ENCODE data around the gene CLDN1.
"Not testable (repeated sequence)": the region's sequence is repeated elsewhere in the genome, so short reads cannot be mapped to it uniquely, and the experiment has no call there.

The CLDN1 gene

DNA sequence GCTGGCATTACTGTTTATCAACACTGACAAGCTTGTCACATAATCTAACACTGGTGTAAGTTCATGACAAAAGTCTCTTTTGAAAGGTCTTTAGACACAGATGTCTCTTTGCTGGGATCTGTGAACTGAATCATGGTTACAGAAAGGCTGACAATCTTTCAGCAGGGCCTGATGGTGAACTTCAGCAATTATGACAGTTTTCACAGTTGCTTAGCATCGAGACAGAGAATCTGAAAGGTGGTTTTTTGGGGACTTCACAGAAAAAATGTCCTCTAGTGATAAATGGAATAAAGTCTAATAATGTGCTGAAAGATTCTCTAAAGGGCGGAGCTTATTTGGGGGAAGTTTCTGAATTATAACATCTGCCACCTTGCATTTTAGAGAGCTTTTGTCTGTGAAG lies 32.3 kb downstream of the CLDN1 start:
- no peak for DNase-seq

DNA sequence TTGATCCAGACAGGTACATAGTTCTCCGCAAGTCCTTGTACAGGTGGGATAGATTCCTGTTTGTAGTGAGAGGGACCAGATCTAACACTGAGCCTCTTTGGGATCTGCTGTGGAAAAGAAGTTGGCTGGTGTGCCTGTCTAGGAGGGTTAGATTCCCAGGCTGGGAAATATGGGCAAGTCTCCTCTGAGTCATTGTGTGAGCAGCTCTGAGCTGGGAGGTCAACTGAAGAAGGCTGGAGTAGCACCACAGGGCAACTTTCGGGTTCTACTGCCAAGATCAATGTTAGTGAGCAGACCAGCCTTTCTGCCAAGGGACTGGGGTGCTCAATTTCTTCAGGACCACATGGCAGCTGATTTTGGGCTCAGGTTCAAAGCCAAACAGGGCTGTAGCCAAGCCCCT lies 33.4 kb downstream of the CLDN1 start:
- DNase-seq: no peak

DNA sequence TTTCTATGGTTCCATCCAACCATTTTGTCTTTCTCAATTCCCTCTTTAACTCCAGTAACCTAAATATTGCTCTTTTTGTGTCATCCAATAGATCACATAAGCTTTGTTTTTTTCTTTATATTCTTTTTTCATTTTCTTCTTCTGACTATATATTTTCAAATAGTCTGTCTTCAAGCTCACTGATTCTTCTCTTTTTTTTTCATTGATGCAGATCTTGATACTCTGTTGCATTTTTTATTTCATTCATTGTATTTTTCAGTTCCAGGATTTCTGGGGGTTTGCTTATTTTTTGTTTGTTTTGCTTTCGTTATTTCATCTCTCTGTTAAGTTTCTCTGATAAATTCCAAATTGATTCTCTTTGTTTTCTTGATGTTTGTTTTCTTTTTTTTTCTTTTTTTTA lies 36.2 kb downstream of the CLDN1 start:
- DNase-seq: no peak

DNA sequence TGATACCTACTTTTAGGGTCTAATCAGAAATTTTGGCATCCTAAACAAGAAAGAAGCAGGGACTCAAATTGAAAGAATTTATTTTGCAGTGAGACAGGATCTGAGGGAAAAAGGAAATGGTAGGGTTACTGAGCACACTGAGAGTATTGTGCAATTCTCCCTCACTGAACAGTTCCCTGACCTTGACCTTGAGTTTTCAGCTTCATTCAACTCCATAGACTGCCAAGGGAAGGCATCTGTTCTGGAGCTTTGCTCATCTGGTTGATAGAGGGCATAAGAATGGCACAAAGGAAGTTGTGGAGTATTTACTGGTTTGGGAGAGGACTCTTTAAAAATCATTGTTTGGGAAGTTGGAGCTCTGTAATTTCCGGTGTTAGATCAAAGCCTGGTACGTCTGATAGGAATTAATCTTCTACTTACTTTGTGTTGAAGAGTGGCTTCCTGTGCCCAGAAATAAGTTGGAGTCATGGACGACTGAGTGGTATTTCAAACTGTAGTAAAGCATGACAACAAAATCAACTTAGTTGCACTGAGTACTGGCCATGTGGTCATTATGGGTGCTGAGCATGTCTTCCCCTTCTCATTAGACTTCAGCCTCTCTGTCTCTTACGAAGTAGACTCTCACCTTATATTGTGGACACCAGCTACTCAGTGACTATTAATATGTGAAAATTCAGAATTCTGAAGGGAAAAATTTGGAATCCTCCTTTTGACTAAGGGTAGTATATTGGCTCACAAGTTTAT lies 40.8 kb downstream of the CLDN1 start:
- DNase-seq: no peak

DNA sequence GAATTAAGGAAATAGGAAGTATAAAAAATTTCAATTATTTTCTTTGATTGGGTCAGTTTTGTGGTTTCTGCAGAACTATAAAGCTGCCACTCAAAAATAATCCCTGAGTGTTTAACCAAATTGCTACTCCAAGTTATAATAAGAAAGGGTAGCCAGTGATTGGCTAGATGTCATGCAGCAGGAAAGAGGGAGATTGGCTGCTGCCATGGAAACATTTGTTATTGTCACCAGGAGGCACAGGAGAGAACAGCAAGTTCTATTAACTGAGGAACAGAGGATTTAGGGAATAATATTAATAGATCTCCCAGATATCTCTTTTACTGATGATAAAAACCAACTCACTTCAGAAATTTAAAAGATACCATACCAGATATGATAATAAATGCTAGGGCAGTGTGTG lies 42.6 kb downstream of the CLDN1 start:
- no peak for DNase-seq

DNA sequence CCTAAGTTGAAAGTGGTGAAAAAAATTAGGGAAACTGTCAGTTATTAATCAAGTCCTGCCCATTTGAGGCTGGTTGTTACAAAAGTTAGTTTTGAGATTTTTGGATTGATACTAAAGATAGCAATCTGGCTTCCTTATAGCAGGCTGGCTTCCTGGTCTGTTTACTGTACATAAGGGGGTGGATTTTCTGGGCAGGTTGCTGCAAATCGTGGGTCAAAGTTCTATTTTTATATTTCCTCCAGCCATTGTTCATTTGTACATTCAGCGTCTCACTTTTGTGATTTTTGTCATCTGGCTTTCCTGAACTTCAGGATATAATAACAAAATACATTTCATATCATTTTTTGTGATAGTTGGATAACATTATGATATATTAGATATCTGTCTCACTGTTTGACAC lies 49.5 kb downstream of the CLDN1 start:
- DNase-seq: no peak

DNA sequence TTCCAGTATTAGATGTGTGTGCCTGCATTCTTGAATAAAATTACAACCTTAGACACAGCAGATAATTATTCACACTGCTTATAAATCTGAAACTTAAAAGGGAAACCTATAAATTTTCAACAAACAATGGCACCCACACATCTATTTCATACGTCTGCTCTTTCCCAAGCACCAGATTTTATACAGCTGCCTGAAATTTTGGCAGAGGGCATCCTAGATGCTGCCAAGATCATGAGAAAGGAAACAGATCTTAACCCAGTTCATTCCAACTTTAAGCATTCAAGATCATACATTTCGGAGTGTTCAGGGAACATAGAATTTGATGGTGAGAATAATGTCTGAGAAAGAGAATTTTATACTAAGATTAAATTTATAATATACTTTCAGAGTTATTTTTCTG lies 53.1 kb downstream of the CLDN1 start:
- DNase-seq: no peak

DNA sequence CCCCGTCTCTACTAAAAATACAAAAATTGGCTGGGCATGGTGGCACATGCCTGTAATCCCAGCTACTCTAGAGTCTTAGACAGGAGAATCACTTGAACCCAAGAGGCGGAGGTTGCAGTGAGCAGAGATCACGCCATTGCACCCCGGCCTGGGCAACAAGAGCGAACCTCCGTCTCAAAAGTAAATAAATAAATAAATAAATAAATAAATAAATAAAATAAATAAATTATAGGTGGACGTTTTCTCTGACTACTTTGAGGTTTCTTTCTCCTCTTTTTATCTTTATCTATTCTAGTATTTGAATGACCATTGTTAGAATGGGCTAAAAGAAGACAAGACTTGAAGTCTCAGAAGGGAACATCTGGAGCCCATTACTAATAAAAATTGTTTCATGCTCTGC lies 54.8 kb downstream of the CLDN1 start:
- DNase-seq: not testable (repeated sequence)

DNA sequence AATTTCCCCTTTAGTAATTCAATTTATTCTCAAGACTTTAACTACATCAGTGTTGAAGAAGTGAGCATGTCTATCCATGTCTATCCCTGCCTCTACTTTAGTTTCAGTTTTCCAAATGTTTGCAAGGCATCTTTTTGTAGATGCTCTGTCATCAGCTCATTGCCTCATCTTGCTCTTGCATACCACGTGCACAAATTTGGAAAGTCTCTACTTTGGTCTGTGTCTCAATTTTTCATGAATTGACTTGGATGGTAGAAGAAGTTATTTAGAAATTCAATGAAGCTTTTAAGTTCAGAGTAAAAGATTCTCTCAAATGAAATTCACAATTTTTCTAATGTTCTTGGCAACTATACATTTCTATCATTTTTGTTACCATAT lies 55.3 kb downstream of the CLDN1 start:
- no peak for DNase-seq

DNA sequence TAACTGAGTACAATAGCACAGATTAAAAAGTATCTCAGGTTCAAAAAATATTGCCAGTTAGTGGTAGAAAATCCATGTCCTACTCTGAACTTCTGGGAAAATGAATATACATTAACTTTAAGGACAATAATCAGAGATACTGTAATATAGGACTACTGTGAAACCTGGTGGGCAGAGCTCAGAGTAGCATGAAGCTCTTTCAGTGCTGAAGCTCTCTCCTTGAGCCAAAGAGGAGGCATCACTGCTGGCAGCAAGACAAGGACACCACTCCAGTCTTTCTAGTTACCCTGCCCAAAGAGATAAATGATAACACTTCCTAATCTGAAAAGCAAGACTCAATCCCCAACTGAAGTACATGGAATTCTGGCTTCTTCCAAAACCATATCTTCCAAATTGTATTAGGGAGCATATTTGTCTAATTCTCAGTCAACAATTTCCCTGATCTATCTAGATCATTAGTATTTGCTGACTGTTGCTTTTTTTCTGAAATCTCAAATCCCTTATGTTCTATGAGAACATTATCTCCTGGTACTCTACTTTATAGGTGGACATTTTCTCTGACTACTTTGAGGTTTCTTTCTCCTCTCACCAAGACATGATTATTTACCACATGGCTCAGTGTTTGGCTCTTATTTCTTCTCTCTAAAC lies 55.9 kb downstream of the CLDN1 start:
- DNase-seq: no peak

DNA sequence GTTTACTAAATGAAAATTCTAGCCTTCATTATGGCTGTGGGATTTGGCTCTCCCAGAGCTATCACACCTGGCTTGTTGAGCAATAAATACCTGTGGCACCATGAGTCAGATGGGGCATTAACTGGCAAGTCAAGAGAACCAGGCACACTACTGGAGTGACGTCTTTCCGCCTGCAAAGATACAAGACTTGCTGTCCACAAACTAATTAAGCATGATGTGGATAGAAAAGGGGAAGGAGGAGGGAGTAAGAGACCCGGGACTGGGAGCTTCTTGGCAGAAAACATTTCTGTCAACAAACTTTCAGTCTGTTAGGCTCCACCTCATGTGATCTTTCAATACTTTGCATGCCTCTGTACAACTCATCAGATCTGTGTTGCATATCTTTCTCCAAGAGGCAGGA lies 56.5 kb downstream of the CLDN1 start:
- no peak for DNase-seq

DNA sequence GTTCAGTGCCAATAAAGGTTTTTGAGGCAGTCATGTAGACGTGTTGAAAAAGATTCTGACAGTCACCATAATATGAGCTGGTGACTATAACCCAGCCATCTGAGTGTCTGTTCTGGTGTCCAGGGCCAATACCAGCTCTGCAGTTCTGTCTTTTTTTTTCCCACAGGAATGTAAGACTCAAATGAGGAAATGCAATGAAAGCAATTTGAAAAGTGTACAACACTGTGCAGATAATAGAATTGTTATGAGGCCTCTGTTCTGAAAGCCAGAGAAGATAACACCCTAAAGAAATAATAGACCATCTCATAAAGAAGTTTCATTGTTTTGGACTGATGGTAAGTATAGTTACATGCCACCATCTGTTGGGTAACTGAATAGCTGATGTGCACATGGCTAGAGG lies 57.1 kb downstream of the CLDN1 start:
- no peak for DNase-seq

DNA sequence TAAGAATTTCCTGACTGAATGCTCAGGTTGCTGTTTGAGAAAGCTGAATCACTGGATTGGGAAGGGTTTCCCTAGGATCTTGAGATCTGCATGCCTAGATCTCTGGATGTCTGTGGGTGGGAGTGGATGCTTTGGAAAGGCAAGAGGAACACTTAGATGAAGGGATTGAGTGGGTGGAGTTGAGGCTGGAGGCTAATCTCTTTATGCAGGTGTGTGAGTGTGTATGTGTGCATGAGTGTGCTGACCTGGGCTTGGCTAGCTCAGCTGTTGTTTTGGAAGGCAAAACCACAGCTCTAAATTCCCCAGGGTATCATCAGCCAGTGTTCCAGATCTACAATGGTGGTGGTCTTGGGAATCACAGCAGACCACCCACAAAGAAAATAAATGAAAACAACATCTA lies 60.5 kb downstream of the CLDN1 start:
- no peak for DNase-seq

DNA sequence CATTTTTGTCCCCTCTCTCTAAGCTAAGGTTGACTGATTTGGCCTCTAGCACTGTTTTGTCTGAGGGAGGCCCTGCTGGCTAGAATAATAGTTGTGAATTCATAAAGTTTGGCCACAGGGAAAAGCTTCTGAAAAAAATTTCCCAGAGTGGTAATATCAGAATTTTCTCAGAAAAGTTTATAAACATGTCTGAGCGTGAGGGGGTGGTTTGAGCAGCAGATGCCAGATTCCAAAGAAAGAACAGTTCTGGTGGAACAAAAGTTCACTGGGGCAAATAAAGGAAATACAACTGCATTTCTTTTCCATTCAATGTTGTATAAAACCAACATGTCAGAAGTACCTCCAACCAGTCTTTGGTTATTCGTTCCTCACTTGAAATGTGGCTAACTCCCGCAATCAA lies 61.2 kb downstream of the CLDN1 start:
- no peak for DNase-seq

DNA sequence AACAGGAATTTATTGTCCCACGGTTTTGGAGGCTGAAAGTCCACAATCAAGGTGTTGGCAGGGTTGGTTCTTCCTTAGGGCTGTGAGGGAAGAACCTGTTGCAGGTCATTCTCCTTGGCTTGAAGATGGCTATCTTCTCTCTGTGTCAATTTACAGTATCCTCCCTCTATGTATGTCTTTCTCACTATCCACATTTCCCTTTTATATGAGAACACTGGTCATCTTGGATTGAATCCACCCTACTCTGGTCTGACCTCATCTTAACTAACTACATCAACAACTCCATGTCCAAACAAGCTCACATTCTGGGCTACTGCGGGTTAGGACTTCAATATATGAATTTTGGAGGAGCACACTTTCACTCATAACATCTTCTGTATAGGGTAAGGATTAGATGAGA lies 61.9 kb downstream of the CLDN1 start:
- DNase-seq: no peak

DNA sequence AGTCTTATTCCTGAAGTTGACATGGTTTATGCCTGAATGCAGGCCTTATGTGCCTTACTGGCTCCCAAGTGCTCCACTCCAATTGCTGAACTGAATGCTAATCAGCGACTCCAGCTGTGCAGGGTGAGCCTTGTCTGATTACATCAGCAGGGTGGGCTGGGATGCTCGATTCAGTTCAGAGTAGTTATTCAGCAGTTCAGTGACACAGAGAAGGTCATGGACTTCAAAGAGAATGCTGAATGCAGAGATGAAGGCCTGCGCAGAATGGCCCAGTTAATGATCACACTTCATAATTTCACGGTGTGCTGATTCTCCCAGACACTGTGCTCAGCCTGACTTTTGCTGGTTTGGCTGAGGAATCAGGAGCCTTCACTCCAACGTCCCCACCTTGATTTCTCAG lies 63.6 kb downstream of the CLDN1 start:
- DNase-seq: no peak
